AG04449 (cell line): ENCODE measurements around the gene OR2A1.
"Not testable (repeated sequence)": the region's sequence is repeated elsewhere in the genome, so short reads cannot be mapped to it uniquely, and the experiment has no call there.

Experiments used
- CTCF ChIA-PET: fragments of 350-600 bp; formaldehyde crosslinking; extraction: SDS; loops from one replicate; lab custom pipeline; 2021; ENCODE audit warnings: antibody characterized with exemption; lab: Yijun Ruan, JAX
- POLR2A ChIA-PET: fragments of 400-600, 350-600 bp; formaldehyde crosslinking; extraction: SDS; loops from one replicate; lab custom pipeline; 2020; ENCODE audit warnings: antibody characterized with exemption, inconsistent platforms; lab: Yijun Ruan, JAX
- DNase-seq: peaks from one replicate; pipeline ENCODE4 v3.0.0-alpha.2; 2010; ENCODE audit warnings: low read depth, low spot score
- H3K4me3 ChIP-seq: 2 replicates; pipeline ENCODE4 v1.5.1; 2011; ENCODE audit warnings: low read depth, mild to moderate bottlenecking, control low read depth, low read length

The OR2A1 gene

GRCh38 chr7:144311872-144312469, at the start of gene OR2A1:
Gene OR2A1, plus strand, starts transcription at chr7:144312419. Its CDS starts 5,706 bp downstream, at chr7:144318125.
- DNase-seq, H3K4me3 ChIP-seq, POLR2A ChIA-PET, CTCF ChIA-PET: not testable (repeated sequence)

GRCh38 chr7:144264692-144265091, 47.5 kb upstream of the OR2A1 start, which contains the start of gene OR2A7:
Gene OR2A7, minus strand, starts transcription at chr7:144264792. Its CDS starts 5,164 bp downstream, at chr7:144259628.
- POLR2A ChIA-PET, H3K4me3 ChIP-seq, CTCF ChIA-PET, DNase-seq: not testable (repeated sequence)

- POLR2A ChIA-PET, CTCF ChIA-PET, DNase-seq, H3K4me3 ChIP-seq: not testable (repeated sequence)
Observed at GRCh38 chr7:144269188-144269587, 43.0 kb upstream of the OR2A1 start, which contains the start of gene CTAGE8. Gene CTAGE8, minus strand, starts transcription at chr7:144269288. Its CDS starts 38 bp downstream, at chr7:144269250.

GRCh38 chr7:144275281-144275680, 36.9 kb upstream of the OR2A1 start:
- POLR2A ChIA-PET, CTCF ChIA-PET, DNase-seq, H3K4me3 ChIP-seq: not testable (repeated sequence)

- POLR2A ChIA-PET, DNase-seq, H3K4me3 ChIP-seq, CTCF ChIA-PET: not testable (repeated sequence)
Observed at GRCh38 chr7:144280010-144280409, 32.2 kb upstream of the OR2A1 start.

GRCh38 chr7:144281981-144282380, 30.2 kb upstream of the OR2A1 start:
- DNase-seq, H3K4me3 ChIP-seq, POLR2A ChIA-PET, CTCF ChIA-PET: not testable (repeated sequence)

- H3K4me3 ChIP-seq, DNase-seq, CTCF ChIA-PET, POLR2A ChIA-PET: not testable (repeated sequence)
Observed at GRCh38 chr7:144282490-144282889, 29.7 kb upstream of the OR2A1 start.

GRCh38 chr7:144283716-144284115, 28.5 kb upstream of the OR2A1 start:
- H3K4me3 ChIP-seq, DNase-seq, POLR2A ChIA-PET, CTCF ChIA-PET: not testable (repeated sequence)

GRCh38 chr7:144287171-144287784, 24.9 kb upstream of the OR2A1 start:
- POLR2A ChIA-PET, CTCF ChIA-PET, H3K4me3 ChIP-seq, DNase-seq: not testable (repeated sequence)

GRCh38 chr7:144291607-144292006, 20.6 kb upstream of the OR2A1 start:
- DNase-seq, POLR2A ChIA-PET, CTCF ChIA-PET, H3K4me3 ChIP-seq: not testable (repeated sequence)

GRCh38 chr7:144292384-144293161, 19.6 kb upstream of the OR2A1 start:
- DNase-seq, POLR2A ChIA-PET, H3K4me3 ChIP-seq, CTCF ChIA-PET: not testable (repeated sequence)

GRCh38 chr7:144293794-144294499, 18.3 kb upstream of the OR2A1 start:
- H3K4me3 ChIP-seq, CTCF ChIA-PET, DNase-seq, POLR2A ChIA-PET: not testable (repeated sequence)

GRCh38 chr7:144302578-144303303, 9.5 kb upstream of the OR2A1 start:
- CTCF ChIA-PET, POLR2A ChIA-PET, DNase-seq, H3K4me3 ChIP-seq: not testable (repeated sequence)

GRCh38 chr7:144303607-144304006, 8.6 kb upstream of the OR2A1 start:
- CTCF ChIA-PET, H3K4me3 ChIP-seq, POLR2A ChIA-PET: not testable (repeated sequence)

GRCh38 chr7:144305156-144305555, 7.1 kb upstream of the OR2A1 start:
- H3K4me3 ChIP-seq, CTCF ChIA-PET, POLR2A ChIA-PET, DNase-seq: not testable (repeated sequence)

More at GRCh38 chr7:144303607-144304006, 8.6 kb upstream of the OR2A1 start:
- not testable (repeated sequence) for DNase-seq
